Stimulated activated CD4-positive, alpha-beta T cell treated with anti-CD3 and anti-CD28 coated beads, TNF-alpha, amount 100 ng/mL, for 4 hours (primary cell): ENCODE results near the gene TMEM178B.
"Not testable (repeated sequence)": the region's sequence is repeated elsewhere in the genome, so short reads cannot be mapped to it uniquely, and the experiment has no call there.

Experiments
- DNase-seq, 3 experiments: peaks; one replicate each; pipeline ENCODE4 v3.0.0-alpha.2; 2020; ENCODE audit warnings: low read depth in 3 of 3

Gene TMEM178B

DNA sequence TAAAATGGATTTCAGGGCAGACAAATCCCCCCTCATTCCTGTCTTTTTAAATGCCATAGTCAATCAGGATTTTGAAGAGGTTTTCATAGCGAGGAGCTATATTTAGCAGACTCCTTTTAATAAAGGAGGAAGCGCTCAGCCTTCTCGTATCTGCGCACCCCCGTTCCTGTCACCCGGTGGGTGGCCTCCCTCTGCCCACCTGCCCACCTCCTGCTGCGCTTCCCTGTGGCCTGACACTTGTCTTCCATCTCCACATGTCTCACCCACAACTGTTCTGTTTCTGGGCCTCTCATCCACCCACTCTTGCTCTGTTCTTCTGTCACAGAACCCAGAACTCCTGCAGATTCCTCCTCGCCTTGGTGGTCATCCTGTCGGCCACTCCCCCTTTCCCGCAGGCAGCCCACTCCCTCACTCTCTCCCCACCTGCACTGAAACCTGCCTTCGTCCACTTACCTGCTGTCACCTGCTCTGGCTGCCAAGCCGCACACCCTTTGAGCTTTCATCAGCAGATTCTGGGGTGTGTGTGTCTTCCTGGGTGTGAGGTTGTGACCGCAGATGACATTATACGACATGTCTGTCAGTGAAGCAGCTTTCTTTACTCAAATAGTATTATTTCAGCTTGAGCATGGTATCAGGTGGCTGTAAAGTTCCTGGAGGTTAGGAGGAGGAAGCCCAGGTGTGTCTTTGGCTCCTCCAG is 313.8 kb downstream of the TMEM178B start:
- no peak for DNase-seq

DNA sequence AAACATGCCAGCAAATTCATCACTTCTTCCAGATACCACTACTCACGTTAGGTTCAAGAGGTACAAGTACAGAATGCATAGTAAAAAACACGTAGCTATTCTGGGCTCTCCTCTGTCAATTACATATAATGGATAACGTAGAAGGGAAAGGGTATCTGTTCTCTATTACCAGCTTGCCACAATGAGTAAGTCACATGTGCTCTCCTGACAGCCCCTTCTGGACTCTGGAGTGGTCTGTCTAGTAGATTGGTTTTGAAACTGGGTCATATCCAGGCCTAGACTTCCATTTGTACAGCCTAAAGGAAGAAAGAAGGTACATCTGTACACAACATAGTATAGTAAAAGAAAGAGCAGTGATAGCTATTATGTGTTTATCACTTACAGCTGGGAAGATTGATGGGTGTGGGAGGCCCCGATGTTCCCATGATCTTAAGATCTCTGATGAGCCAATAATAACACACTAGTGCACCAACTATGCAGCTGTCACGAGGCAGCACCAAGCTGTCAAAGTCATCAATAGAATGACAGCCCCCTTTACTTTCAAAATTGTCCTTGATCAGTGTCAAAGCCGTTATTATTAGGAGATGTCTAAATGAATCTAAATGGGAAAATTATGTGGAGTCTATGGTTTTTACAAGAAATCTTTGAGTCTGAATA is 315.4 kb downstream of the TMEM178B start:
- no peak for DNase-seq

DNA sequence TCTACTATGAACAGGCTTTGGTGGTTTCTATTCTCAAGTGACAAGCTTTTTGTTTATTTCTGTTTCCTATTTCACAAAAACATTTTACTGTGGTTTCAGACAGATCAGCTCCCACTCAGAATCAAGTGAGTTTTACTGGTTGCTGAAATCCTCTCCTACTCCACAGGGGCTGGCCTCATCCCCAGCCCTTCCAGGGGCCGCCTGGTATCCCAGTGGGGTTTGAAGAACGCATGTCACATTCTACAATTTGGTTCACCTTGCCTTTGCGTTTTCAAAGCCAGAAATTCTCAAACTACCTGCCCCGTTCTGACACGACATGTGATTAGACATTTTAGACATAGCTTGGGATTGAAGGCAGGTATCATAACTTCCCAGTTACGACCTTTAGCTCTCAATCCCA is 316.5 kb downstream of the TMEM178B start:
- DNase-seq, result no peak

DNA sequence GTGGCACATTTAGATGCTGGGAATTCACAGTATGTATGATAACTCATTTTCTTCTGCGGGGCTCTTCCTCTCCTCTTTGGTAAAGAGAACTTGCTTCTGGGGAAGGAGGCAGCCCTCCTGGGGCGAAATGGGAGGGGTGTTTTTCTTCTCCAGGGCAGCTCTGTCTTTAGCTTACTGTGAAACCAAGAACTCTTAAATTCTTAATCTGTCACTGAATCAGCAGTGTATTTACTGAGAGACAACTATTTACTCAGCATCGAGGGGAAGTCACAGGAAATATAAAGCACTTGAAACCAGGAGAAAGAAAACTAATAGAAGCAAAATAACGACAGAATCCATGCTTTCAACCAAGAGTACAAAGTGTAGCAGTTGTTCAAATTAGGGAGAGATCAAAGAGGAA is 319.2 kb downstream of the TMEM178B start:
- DNase-seq, result no peak

DNA sequence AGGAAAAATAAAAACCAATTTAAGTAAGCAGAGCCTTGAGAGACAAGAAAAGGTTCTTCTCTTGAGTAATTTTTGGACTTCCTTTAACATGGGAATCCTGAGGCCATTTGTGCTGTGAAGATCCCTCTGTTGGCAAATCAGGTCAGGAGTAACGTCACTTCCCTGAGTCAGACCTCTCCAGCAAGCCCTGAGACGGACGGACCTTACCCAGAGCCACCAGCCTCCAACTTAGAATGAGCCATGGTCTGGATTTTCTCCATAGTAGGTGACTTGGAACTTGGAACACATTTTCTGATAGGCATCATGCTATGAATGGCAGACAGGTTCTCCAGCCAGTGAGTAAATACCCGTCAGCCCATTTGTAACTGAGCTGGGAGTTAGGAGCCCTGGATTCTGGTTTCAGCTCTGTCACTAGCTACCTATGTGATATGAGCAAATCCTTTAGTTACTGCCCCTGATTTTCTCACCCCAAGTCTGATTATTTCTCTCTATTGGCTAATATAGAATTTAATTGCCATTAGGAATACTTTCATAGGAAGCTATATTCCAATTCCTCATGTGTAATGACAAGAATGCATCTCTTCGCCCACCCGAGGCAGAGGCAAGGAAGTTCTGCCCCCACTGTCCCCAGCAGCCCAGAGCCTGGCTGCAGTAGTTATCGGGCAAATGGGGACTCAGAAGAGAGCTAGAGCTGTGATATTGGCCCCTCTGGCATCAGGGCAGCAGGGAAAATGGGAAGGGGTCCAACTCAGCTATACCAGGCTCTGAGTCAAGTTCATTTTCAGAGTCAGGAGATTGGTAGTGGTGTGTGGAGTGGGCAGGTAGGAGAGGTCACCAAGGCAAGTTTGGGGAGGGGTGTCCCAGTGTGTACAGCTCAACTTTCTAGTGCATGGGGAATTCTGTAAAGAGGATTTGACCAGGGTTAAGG is 323.6 kb downstream of the TMEM178B start:
- no peak for DNase-seq

DNA sequence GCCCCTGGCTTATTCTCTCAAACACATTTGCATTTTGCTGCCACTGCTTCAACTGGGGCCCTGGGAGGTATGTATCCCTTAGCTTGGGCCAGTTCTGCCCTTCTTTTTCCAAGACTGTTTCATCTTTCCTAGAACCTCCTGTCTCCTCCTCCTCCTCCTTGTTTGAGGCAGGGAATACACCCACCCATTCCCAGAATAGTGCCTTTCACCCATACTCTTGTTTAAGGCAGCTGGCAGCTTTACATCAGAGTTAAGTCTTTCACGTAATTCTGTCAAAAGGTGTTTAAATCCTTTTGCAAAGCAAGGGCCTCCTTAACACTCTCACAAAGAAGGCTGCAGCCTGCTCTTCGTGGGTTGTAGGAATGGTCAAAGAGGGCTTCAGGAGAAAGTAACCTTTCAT is 326.5 kb downstream of the TMEM178B start:
- DNase-seq, result no peak

DNA sequence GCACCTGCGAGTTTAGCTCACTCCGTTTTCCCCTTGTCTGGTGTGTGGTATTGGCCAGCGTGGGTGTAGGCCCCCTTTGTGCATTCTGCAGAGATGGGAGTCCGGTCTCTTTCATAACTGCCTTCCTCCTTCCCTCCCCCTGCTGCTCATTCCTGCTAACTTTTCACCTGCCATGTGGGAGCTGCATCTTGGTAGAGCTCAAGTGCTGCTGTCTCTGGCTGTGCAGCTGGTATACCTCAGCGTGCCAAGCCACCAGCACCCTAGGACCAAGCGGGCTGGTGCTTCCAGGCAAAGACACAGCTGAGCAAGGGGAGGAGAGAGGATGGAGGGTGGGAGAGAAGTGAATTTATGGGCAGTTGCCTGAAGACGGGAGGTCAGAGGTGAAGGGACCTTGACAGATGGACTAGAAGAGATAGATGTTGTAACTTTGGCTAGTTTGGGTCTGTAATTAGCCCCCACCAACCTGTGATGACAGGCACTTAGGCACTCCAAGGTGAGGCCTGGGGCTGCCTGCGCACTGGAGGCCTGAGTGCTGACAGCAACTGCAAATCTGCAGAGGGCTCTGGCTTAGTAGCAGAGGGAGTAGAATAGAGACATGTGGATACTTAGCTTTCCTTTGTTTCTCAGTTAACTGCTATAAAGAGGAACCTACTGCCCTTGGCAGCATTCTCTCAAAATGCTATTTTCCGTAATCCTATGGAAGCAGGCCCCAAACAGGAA is 328.6 kb downstream of the TMEM178B start:
- DNase-seq, result no peak

DNA sequence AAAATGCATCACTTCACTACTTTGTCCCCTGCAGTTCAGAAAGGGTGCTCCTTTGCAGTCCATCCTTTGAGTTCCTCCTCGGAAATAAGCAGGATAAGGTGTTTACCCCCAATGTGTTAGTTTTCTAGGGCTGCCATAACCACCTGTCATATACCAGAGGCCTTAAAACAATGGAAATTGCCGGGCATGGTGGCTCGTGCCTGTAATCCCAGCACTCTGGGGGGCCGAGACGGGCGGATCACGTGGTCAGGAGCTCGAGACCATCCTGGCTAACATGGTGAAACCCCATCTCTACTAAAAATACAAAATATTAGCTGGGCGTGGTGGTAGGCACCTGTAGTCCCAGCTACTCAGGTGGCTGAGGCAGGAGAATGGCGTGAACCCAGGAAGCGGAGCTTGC is 330.0 kb downstream of the TMEM178B start:
- DNase-seq, result not testable (repeated sequence)

DNA sequence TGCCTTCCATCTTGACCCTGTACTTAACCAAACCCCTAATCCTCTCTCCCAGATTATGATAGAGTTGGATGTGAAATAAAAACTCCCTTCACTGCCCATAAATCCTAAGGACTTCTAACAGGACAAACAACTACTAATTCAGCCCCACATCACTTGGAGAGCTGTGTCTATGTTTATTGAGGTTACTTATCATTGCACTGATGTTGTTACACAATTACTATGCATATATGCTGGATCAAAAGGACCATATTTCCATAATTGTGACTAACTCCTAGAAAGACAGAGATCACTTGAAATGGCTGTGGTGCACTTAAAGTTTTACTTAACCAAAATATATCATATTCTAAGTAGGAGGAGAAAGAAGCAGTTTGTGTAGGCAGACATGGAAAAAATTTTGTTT is 332.5 kb downstream of the TMEM178B start:
- no peak for DNase-seq

DNA sequence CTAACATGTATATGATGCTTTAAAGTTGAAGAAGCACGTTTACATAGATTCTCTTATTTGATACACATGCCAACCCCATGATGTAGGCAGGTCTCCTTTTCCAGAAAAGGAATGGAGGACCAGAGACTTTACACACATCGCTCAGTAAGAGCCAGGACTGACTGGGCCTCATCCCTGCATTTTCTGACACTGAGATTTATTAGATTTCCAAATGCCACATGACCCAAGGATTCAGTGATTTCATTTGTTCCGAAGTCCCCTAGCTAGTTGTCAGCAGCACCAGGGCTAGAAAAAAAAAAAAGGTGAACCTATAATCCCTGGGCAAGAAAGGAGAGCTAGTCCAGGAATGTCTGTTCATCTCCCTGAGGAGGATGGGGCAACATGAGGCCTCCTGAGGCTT is 334.0 kb downstream of the TMEM178B start:
- DNase-seq, result no peak

DNA sequence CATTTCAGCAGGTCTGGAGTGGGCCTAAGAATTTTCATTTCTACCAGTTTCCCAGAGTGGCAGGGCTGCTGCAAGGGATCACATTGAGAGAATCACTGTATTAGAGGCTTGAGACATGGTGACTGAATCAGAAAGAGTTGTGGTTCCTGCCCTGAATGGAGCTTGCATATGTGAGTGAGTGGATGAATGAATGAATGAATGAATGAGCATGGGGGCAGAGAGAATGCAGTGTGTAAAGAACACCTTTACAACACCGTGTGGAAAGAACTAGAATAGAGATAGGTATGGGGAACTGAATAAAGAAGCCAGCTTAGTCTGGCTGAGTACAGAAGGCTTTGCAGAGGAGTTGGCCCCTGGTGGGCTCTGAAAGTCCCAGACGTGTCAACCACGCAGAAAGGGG is 334.6 kb downstream of the TMEM178B start:
- DNase-seq, result no peak

DNA sequence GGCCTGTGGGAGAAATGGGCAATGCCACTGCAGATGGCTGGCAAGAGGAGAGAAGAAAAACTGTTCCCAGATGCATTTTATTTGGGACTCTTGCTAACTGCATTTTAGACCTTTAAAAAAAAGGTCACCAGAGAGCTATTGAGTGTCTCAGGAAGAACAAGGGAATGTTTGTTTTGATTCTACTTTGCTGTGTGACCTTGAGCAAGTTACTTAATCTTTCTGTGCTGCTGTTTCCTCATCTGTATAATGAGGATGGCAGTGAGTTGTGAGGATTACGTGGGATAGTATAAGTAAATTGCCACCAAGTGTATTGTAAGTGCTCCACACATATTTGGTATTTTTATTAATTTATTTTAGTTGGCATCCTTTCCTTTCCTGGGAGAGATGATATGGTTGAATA is 335.4 kb downstream of the TMEM178B start:
- no peak for DNase-seq

DNA sequence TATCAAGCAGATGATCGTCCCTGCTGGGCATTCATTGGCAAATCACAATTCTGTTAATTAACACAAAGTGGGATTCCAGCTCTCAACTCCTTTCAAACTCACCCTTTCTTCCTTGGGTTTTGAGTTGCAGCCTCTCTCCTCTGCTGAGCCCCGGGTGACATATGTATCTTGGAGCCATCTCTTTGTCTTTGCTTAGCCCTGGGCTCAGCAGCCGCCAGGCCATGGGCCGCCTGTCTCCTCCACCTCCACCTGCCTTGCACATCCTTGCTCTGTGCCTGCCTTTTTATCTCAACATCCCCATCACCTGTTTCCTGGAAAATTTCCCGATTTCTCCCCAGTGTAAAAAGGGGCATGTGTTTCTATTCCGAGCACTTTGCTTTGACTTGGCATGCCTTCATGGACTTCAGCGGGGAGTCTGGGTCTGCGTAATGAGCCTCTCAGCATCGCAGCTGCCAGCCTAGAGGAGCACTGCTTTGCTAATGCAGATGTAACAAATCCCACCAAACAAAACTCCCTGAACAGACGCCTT is 336.0 kb downstream of the TMEM178B start:
- DNase-seq, result no peak

DNA sequence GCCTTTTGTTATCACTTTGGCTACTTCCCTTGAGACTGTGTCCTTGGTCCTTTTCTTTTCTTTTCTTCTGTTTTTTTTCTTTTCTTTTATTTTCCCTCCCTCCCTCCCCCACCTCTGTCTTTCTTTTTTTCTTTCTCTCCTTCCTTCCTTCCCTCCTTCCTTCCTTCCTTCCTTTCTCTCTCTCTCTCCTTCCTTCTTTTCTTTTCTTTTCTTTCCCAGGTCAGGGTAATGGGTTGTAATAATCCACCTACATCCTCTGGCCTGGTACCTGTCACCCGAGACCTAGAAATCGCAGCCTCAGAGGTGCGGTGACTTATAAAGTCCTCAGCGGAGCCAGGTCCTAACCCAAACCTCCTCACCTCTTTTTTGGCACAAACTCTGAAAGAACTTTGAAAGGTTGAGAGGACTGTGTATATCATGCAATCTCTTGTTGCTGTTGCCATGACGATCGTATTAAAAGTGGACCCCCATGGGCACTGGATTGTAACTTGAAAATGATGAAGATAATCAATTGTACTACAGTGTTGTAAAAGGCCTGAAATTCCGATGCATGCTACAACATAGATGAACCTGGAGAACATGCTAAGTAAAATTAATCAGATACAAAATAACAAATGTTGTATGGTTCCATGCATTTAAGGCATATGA is 336.6 kb downstream of the TMEM178B start:
- no peak for DNase-seq

DNA sequence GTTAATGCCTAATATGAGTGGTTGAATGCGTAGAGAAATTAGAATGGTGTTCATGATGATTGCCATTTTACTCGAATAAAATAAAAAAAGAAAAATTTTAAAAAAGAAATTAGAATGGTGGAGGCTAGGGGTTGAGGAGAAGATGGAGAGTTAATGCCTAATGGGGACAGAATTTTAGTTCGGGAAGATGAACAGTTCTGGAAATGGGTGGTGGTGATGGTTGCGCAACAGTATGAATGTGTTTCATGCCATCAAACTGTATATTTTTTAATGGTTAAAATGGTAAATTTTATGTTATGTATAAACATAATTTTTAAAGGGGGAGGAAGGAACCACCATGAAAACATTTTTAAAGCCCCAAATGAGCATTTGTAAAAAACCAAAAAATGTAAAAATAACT is 337.3 kb downstream of the TMEM178B start:
- no peak for DNase-seq

DNA sequence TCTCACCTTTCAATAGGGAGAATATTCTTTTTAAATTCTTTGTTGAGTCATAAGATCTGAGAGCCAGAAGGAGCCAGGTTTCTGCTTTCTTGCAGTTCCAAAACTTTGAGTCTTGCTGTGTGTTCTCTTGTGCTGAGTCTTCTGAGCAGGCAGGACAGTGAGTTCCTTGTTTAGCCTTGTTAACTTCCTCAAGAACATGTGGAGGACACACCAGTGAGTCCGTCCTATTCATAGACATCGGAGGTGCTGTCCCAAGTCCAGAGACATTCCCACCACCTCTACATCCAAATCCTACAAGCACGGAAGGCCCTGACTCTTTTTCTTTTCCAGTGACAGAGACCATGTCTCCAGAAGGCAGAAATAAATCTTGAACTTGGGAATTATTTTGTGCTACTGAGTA is 342.1 kb downstream of the TMEM178B start:
- DNase-seq, result no peak

DNA sequence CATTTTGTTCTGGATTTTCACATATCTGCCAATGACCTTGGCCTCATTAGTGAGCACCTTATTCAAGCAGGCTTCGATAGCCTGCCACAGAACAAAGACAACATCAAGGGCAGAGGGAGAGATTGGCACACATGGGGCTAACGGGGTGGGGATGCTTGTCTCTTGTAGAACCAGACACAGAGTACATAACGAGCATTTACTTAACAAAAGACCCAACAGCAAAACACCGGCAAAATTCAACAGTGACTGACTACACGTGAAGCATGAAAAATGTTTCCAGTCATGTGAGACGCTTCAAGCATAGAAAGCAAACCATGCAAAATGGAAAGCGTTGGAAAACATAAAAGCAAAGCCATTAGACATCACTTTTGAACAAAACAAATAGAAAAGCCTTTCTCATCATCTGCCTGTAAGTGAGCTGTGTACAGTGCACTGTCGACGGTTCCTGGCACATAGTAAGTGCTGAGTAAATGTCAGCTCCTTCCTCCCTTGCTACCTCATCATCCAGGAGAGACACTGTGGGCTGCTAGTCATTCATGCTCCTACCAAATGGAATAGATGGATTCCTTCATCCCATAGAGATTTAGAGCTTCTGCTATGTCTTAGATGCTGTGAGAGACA is 342.9 kb downstream of the TMEM178B start:
- no peak for DNase-seq

DNA sequence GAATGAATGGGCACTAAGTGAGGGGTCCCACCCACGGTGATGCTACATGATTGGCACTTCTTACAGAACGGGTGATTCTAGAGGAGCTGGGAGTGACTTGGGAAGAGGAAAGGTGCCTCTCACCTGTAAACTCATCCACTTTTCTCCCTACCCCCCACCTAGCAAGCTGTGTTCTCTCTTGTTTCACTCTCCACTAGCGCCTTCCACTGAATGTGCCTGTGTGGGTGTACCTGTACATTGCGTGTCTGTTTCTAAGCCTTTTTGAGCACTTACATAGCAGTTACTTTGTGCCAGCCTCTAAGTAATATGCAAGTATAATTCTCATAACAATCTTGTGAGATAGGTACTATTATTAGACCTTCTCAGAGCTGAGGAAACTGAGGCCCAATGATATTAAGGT is 343.6 kb downstream of the TMEM178B start:
- DNase-seq, result no peak

DNA sequence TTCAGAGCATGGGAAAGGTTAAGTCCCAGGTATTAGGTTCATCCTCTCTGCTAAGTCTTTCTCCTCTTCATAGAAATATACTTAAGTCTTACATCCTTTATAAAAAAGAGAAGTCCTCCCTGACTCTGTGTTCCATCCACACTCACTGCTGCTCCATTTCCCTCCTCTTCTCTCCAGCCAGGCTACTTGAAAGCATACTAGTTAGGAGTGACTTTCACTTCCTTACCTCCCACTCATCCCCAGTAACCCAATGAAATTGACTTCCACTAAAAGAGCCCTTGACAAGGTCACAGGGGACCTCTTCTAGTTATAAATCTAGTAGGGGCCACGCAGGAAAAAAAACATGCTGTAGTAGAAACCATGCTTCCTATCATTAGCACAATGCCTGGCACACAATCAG is 344.2 kb downstream of the TMEM178B start:
- DNase-seq, result no peak

DNA sequence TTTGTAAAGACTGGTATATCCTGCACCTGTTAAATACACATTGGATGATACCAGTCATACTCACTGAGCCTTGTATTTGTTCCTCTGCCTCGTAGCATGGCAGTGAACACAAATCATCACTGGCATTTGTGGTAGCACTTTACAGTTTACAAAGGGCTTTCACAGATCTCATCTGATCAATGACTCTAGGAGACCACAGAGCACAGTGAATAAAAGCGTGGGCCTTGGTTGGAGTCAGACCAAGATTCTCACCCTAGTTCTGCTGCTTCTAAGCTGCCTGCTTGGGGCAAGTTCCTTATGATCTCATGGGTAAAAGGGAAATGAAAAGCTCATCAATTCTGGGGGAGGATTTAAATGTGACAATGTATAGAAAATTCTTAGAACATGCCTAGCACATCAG is 347.4 kb downstream of the TMEM178B start:
- no peak for DNase-seq

DNA sequence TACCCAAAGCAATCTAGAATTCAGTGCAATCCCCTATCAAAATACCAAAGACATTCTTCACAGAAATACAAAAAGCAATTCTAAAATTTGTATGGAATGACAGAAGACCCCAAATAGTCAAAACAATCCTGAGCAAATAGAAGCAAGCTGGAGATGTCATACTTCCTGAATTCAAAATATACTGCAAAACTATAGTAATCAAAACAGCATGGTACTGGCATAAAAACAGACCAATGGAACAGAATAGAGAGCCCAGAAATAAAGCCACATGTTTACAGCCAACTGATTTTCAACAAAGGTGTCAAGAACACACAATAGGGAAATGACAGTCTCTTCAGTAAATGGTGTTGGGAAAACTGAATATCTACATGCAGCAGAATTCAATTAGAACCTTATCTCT is 353.3 kb downstream of the TMEM178B start:
- no peak for DNase-seq
